HG02973 (cell line): ENCODE results near the gene ISCA2.
"Not testable (repeated sequence)": the region's sequence is repeated elsewhere in the genome, so short reads cannot be mapped to it uniquely, and the experiment has no call there.

Experiments
- ATAC-seq: cut with Tn5 transposase; IDR thresholded peaks from one replicate; pipeline ENCODE4 v1.9.1; 2021; ENCODE audit warnings: moderate library complexity; ENCODE audit not compliant: unreplicated experiment

ISCA2 gene

DNA sequence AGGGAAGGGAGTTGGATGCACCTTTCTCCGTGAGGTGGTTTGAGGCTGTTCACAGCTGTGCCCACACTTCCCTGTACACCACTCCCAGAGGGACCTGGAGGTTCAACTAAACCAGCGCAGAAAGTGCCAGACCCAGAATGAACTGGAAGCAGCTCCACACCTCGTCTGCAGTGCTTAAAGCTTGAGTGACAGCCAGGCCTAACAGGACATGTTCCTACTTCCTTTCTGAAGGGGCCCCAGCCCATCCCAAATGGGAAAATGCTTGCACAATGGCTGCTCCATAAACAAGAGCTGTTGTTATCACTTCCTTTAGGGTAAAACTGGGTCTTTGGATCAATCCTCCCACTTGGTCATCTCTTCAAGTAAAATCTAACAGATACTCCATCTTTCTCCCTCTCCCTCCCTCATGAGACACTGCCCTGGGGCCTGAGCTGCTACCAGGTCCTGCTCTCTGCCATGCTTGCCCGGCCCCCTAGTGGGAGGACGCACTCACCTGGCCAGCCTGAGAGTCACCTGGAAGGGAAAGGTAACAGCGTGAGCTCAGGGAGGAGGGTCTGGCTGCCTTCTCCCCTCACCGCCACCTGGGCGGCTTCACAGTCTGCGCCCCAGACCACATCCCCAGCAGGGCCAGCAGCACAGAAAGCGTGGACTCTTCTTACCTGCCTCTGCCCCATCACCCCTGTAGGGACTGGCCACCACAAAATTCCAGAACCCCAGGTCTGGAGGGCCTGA is 33.5 kb downstream of the ISCA2 start:
- ATAC-seq = no peak

GRCh38 chr14:74527736-74528280 is 34.2 kb downstream of the ISCA2 start:
- no peak for ATAC-seq

- no peak for ATAC-seq
Observed at GRCh38 chr14:74528406-74528805, 34.8 kb downstream of the ISCA2 start.

GRCh38 chr14:74528886-74529285 is 35.3 kb downstream of the ISCA2 start:
- no peak for ATAC-seq

- no peak for ATAC-seq
Observed at GRCh38 chr14:74531006-74531405, 37.4 kb downstream of the ISCA2 start.

GRCh38 chr14:74531467-74531866 is 37.9 kb downstream of the ISCA2 start:
- ATAC-seq = no peak

DNA sequence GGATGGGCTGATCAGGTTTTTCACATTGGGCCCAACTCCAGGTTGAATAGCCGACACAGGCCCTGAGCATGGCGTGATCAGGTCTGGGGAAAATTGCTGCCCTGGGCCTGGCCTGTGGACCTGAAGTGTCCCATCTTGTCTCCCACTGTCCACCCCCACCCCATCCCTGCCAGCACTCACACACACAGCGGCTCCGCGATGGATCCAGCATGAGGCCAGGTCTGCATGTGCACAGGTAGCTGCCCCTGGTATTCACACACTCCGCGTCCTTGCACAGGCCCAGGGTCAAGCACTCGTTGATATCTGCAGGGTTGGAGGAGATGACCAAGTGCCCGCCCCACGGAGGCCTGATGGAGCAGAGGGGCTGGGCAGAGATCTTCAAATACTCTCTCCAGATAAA is 38.7 kb downstream of the ISCA2 start:
- ATAC-seq = no peak

GRCh38 chr14:74533576-74533975 is 40.0 kb downstream of the ISCA2 start:
- ATAC-seq = no peak

GRCh38 chr14:74535756-74536325 is 42.3 kb downstream of the ISCA2 start:
- ATAC-seq = no peak

- ATAC-seq = not testable (repeated sequence)
Observed at GRCh38 chr14:74536336-74536735, 42.8 kb downstream of the ISCA2 start.

DNA sequence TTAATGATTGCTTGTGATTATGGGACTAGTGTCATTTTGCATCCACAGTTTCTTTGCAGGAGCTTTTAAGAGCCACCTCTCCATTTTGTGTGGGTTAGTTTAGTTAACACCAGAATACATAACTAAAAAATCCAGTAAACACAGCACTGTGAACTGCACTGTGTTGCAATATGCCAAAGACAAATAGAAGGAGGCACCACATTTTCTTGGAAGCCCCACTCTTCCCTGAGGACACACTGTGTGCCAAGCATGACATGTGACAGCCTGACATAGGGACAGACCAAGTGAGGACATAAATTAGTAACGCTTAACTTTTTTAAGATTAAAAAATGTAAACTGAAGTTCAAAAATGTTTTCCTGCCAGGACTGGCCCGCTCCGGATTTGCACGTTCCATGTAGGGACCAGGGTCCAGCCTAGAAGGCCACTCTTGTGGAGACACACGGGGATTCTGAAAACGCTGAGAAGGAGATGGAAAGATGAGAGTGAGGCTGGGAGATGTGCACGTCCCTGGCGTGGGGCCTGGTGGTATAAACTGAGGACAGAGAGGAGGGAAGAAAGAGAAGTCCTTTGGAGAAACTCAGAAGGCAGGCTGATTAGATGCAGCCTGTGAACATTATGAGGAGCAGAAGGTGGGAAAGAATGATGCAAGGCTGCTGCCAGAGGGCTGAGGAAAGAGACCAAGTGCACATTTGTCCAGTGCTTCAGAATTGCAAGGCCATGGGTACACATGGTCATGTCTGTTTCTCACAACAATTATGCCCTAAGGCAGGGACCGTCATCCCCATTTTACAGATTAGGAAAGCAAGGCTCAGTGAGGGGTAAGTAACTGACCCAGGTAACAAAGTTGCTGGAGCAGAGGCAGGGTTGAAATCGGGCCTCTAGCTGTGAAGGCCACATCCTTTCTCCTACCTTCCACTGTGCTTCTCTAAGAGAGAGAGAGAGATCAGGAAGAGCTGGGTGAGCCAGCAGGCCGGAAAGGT is 45.1 kb downstream of the ISCA2 start:
- ATAC-seq = no peak

GRCh38 chr14:74539503-74539902 is 45.9 kb downstream of the ISCA2 start:
- no peak for ATAC-seq

- no peak for ATAC-seq
Observed at GRCh38 chr14:74541225-74541624, 47.7 kb downstream of the ISCA2 start.

- ATAC-seq = no peak
Observed at GRCh38 chr14:74542056-74542685, 48.6 kb downstream of the ISCA2 start.

- no peak for ATAC-seq
Observed at GRCh38 chr14:74543771-74544438, 50.3 kb downstream of the ISCA2 start.

GRCh38 chr14:74545386-74545785 is 51.8 kb downstream of the ISCA2 start:
- ATAC-seq = no peak

- no peak for ATAC-seq
Observed at GRCh38 chr14:74546416-74546815, 52.9 kb downstream of the ISCA2 start.
